Ishikawa (cell line): ENCODE results near the gene DOK7.

Experiments used
- CREB1 ChIP-seq: IDR thresholded peaks from 2 replicates; pipeline ENCODE4 v1.6.1; 2012; ENCODE audit warnings: low read depth
- EP300 ChIP-seq: IDR thresholded peaks from 2 replicates; pipeline ENCODE4 v1.6.1; 2012; ENCODE audit warnings: borderline replicate concordance
- MAX ChIP-seq: IDR thresholded peaks from 2 replicates; pipeline ENCODE4 v1.6.1; 2012
- RAD21 ChIP-seq: IDR thresholded peaks from 2 replicates; pipeline ENCODE4 v1.6.1; 2012; ENCODE audit warnings: low read depth
- REST ChIP-seq: IDR thresholded peaks from 2 replicates; pipeline ENCODE4 v1.6.1; 2012; ENCODE audit warnings: low read depth, mild to moderate bottlenecking
- TEAD4 ChIP-seq: IDR thresholded peaks from 2 replicates; pipeline ENCODE4 v1.6.1; 2012

- TF ChIP-seq REST (no peak), RAD21 (no peak), MAX (no peak), CREB1 (no peak), EP300 (no peak), TEAD4 (no peak)
Measured at GRCh38 chr4:3430524-3430923, 32.6 kb upstream of the DOK7 start.
